ENCODE data around the gene FGD6.

DNA sequence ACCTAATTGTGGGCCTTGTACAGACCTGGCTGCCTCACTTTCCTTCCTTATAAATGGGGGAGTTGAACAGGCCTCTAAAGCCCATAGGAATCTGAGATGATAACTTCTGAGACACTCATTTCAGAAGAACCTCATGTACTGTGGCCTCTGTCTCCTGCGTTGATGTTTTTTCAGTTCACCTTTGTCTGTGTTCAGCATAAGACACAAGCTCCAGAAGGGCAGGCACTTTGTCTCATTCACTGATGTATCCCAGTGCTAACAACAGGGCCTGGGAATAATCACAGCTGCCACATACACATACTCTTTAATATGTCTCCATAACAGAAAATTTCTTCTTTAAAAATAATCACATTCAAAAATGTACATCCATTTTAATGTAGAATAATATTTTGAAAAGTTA, 3.3 kb downstream of the FGD6 start:
- TF ChIP-seq CTCF (IDR thresholded peaks at IDR 0.05 in 2 of 3, conservative IDR thresholded peaks at IDR 0.05 in 1 of 3; ENCODE audit: borderline replicate concordance in 1 of 3, insufficient read depth in 1 of 3, low read depth in 2 of 3, low read length in 2 of 3), result no peak
- TF ChIP-seq CEBPB (IDR thresholded peaks at IDR 0.05; ENCODE audit: low read depth), result no peak
- TF ChIP-seq POLR2A (IDR thresholded peaks at IDR 0.05; ENCODE audit: borderline replicate concordance, extremely low read depth, insufficient read depth, insufficient read length), result no peak
- no peak for TF ChIP-seq POLR2AphosphoS5 (IDR thresholded peaks at IDR 0.05; ENCODE audit: low read depth, low read length)
- TF ChIP-seq YY1 (IDR thresholded peaks at IDR 0.05; ENCODE audit: extremely low read depth, insufficient replicate concordance, low read depth, low read length), result no peak
- TF ChIP-seq ATF3 (IDR thresholded peaks at IDR 0.05), result no peak
- no peak for TF ChIP-seq REST (IDR thresholded peaks at IDR 0.05; ENCODE audit: low read depth)
- TF ChIP-seq SIN3A (IDR thresholded peaks at IDR 0.05; ENCODE audit: low read depth), result no peak
- TF ChIP-seq EZH2 (IDR thresholded peaks at IDR 0.05), result no peak
- TF ChIP-seq JUND (IDR thresholded peaks at IDR 0.05), result no peak
- TF ChIP-seq FOSL1 (IDR thresholded peaks at IDR 0.05; ENCODE audit: low read depth), result no peak
- TF ChIP-seq CBX3 (IDR thresholded peaks at IDR 0.05; ENCODE audit: low read depth), result no peak
